ENCODE results near the gene SCAPER. TPM values are rescaled to one million over a fixed set of nuclear protein-coding genes. Genes with fewer than 3 reads are reported as not detected.

The SCAPER gene
- polyA plus RNA-seq, 2 of the 4 experiments (the other 2 are of a cell fraction) = 4.9 to 5.5 TPM

- TF ChIP-seq RNF2 (IDR thresholded peaks at IDR 0.05; ENCODE audit: borderline replicate concordance, low read depth) = no peak
- TF ChIP-seq NFE2L2 (conservative IDR thresholded peaks at IDR 0.05; ENCODE audit: low read length) = no peak
- TF ChIP-seq PBX3 (IDR thresholded peaks at IDR 0.05) = no peak
- no peak; the same call in 1 of the 2 replicates for TF ChIP-seq HOXA7 (CRISPR knock-in tag; IDR thresholded peaks at IDR 0.05)
- TF ChIP-seq FOSL2 (IDR thresholded peaks at IDR 0.05) = no peak
- TF ChIP-seq FOSL2 (CRISPR knock-in tag; IDR thresholded peaks at IDR 0.05) = peak; percentile 3; the same call in 1 of the 2 replicates
- 0 out of 2 replicates have a peak, but pooled peaks have one; percentile 35 for TF ChIP-seq KDM5A (IDR thresholded peaks at IDR 0.05)
- peak; percentile 28; the same call in 1 of the 2 replicates for TF ChIP-seq TP53 (CRISPR knock-in tag; IDR thresholded peaks at IDR 0.05)
- TF ChIP-seq CEBPB (IDR thresholded peaks at IDR 0.05) = no peak
- no peak for TF ChIP-seq EP300 (IDR thresholded peaks at IDR 0.05)
- TF ChIP-seq FOSB (CRISPR knock-in tag; IDR thresholded peaks at IDR 0.05) = 0 out of 2 replicates have a peak, but pooled peaks have one; percentile 50
- peak; percentile 65 to 91; a peak in 4 of 5 replicates for TF ChIP-seq JUN (IDR thresholded peaks at IDR 0.05)
- TF ChIP-seq KDM1A (IDR thresholded peaks at IDR 0.05; ENCODE audit: low read depth) = no peak
- no peak for TF ChIP-seq SMC3 (IDR thresholded peaks at IDR 0.05)
- no peak for TF ChIP-seq CBX2 (IDR thresholded peaks at IDR 0.05; ENCODE audit: borderline replicate concordance, low read depth)
- peak; percentile 90 for TF ChIP-seq E2F6 (IDR thresholded peaks at IDR 0.05; ENCODE audit: borderline replicate concordance, low read depth)
- TF ChIP-seq ESRRA (IDR thresholded peaks at IDR 0.05; ENCODE audit: borderline replicate concordance, low read length) = 0 out of 2 replicates have a peak, but pooled peaks have one; percentile 2
- no peak for TF ChIP-seq HES2 (IDR thresholded peaks at IDR 0.05)
- peak; percentile 67 for TF ChIP-seq HOXB5 (CRISPR knock-in tag; IDR thresholded peaks at IDR 0.05)
- TF ChIP-seq HDAC2 (IDR thresholded peaks at IDR 0.05) = no peak
- TF ChIP-seq NR3C1 (IDR thresholded peaks at IDR 0.05) = no peak
- TF ChIP-seq ZNF302 (CRISPR knock-in tag; IDR thresholded peaks at IDR 0.05) = 0 out of 2 replicates have a peak, but pooled peaks have one; percentile 39
- TF ChIP-seq GATA3 (IDR thresholded peaks at IDR 0.05; ENCODE audit: borderline replicate concordance) = peak; percentile 66
- TF ChIP-seq RCOR1 (IDR thresholded peaks at IDR 0.05; ENCODE audit: low read depth, low read length) = no peak
- TF ChIP-seq RAD21 (conservative IDR thresholded peaks at IDR 0.05 in 1 of 2, IDR thresholded peaks at IDR 0.05 in 1 of 2) = peak in 1 of 2 experiments; percentile 17; a peak in 1 of 5 replicates
- peak; percentile 97 for TF ChIP-seq MAX (IDR thresholded peaks at IDR 0.05)
- no peak for TF ChIP-seq CTCF (IDR thresholded peaks at IDR 0.05)
- TF ChIP-seq TFCP2L1 (CRISPR knock-in tag; IDR thresholded peaks at IDR 0.05) = peak; percentile 74
These were observed 593.8 kb downstream of the SCAPER start, which contains the start of gene ETFA (continued) for GRCh38 chr15:76311100-76311953.

Measured in A549 (cell line).